GM12872 (cell line): ENCODE measurements around the gene ADORA1.

Experiments used
- TF ChIP-seq, protein P1 (sequence below): IDR thresholded peaks from 3 replicates; pipeline ENCODE4 v1.5.1; 2011; ENCODE audit warnings: low read depth, mild to moderate bottlenecking, low read length, moderate library complexity; ENCODE audit not compliant: insufficient read depth

Gene ADORA1

DNA sequence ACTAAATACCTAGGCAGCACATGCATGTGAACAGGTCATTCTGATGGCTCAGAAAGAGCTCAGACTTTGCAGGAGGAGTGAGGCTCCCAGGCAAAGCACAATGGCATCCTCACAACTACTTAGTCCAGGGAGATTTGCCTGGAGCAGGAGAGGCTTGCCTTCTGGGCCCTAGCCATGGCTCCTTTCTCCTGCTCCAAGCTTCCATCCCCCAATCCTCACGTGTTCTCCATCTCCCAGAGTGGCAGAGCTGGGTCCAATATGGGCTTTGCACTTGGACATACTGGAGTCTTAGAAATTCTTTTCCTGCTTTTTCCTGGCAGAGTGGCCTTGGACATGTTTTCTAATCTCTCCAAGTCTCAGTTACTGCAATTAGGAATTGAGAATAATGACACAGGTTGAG lies 32.3 kb downstream of the ADORA1 start:
- TF ChIP-seq, protein P1, sequence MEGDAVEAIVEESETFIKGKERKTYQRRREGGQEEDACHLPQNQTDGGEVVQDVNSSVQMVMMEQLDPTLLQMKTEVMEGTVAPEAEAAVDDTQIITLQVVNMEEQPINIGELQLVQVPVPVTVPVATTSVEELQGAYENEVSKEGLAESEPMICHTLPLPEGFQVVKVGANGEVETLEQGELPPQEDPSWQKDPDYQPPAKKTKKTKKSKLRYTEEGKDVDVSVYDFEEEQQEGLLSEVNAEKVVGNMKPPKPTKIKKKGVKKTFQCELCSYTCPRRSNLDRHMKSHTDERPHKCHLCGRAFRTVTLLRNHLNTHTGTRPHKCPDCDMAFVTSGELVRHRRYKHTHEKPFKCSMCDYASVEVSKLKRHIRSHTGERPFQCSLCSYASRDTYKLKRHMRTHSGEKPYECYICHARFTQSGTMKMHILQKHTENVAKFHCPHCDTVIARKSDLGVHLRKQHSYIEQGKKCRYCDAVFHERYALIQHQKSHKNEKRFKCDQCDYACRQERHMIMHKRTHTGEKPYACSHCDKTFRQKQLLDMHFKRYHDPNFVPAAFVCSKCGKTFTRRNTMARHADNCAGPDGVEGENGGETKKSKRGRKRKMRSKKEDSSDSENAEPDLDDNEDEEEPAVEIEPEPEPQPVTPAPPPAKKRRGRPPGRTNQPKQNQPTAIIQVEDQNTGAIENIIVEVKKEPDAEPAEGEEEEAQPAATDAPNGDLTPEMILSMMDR = no peak

DNA sequence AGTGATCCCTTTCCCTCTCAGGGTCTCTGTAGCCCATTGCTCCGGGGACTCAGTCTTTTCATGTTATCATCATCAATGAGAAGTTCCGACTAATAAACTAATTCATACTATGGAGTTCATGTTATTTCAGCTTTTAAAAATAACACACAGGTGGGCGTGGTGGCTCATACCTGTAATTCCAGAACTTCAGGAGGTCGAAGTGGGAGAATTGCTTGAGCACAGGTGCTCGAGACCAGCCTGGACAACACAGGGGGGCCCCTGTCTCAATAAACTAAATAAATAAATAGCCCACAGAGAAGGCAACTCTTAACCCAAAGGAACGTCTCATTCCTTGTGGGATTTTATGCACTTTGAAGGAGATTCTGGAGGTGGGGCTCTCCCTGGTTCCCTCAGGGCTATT lies 33.6 kb downstream of the ADORA1 start:
- TF ChIP-seq, protein P1 = no peak

DNA sequence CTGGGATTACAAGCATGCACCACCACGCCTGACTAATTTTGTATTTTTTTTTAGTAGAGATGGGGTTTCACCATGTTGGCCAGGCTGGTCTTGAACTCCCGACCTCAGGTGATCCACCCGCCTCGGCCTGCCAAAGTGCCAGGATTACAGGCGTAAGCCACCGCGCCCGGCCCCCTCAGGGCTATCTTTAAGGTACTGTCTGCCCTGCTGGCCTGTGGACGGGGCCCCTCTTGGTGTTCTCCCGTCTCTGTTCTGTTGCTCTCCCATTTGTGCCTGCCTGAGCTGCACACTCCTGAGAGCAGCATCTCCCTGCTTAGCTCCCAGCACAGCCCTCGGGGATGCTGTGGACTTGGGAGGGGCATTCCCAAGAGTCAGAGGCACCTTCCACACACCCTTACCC lies 34.2 kb downstream of the ADORA1 start:
- TF ChIP-seq, protein P1 = no peak

DNA sequence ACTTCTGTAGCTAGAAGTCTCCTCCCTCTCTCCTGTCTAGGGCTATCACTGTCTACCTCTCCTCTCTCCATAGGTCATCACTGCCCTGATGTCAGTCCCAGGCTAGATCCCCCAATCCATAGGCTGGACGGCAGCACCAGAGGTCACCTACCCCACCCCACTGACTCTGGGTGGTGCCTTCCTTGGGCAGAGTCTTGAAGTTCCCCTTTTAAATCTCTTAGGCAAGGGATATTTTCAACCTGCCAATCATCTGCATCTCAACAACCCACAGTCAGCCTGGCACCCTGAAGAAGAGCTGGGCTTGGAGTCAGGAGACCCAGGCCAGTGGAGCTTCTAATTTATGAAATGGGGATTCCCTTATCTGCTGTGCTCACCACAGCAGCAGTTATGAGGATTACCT lies 34.9 kb downstream of the ADORA1 start:
- TF ChIP-seq, protein P1 = no peak

DNA sequence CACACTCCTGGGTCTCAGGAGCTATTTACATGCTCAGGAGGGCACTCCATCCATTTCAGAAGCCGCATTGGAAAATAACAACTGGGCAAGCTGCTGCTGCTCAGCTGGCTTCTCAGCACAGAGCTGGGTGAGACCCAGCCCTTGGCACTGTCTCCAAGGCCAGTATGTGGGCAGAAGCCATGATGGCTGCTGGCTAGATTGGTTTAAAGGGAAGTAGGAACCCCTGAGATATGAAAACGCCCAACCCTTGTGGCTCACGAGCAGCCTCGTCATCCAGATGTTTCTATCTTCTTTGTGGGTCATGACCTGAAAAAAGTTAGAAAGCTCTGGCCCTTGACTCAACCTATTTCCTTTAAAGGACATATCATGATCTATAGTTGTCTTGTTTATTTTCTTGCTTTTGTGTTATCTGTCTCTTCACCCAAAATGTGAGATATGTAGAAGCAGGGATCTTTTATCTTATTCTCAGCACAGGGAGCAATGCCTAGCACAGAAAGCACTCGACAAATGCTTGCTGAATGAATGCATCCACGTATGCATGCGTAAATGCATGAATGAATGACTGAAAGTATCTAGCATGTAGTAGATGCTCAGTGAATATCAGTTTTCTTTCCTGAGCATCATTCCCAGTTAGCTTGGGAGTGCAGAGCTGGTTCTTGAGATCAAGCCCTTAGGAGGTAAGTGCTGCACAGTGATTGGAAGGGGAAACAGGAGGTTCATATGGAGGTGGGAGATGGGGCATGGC lies 36.5 kb downstream of the ADORA1 start:
- TF ChIP-seq, protein P1 = no peak

DNA sequence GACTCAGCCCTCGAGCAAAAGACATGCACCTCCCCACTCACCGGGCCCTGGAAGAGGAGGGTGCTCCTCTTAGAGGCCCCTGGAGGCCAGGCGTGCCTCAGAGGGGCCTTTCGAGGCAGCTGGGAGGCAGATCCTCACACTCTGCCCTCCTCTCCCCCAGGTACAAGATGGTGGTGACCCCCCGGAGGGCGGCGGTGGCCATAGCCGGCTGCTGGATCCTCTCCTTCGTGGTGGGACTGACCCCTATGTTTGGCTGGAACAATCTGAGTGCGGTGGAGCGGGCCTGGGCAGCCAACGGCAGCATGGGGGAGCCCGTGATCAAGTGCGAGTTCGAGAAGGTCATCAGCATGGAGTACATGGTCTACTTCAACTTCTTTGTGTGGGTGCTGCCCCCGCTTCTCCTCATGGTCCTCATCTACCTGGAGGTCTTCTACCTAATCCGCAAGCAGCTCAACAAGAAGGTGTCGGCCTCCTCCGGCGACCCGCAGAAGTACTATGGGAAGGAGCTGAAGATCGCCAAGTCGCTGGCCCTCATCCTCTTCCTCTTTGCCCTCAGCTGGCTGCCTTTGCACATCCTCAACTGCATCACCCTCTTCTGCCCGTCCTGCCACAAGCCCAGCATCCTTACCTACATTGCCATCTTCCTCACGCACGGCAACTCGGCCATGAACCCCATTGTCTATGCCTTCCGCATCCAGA lies 37.7 kb downstream of the ADORA1 start:
- TF ChIP-seq, protein P1 = no peak

DNA sequence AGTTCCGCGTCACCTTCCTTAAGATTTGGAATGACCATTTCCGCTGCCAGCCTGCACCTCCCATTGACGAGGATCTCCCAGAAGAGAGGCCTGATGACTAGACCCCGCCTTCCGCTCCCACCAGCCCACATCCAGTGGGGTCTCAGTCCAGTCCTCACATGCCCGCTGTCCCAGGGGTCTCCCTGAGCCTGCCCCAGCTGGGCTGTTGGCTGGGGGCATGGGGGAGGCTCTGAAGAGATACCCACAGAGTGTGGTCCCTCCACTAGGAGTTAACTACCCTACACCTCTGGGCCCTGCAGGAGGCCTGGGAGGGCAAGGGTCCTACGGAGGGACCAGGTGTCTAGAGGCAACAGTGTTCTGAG lies 38.3 kb downstream of the ADORA1 start:
- TF ChIP-seq, protein P1 = no peak
